Erythroblast (primary cell): ENCODE measurements around the gene PBX1.

Experiments
- GATA1 ChIP-seq: IDR thresholded peaks from 2 replicates; pipeline ENCODE4 v1.6.1; 2011; ENCODE audit warnings: low read depth, mild to moderate bottlenecking, control low read depth, low read length, moderate library complexity
- POLR2A ChIP-seq: IDR thresholded peaks from 2 replicates; pipeline ENCODE4 v1.6.1; 2011; ENCODE audit warnings: mild to moderate bottlenecking, low read length

DNA sequence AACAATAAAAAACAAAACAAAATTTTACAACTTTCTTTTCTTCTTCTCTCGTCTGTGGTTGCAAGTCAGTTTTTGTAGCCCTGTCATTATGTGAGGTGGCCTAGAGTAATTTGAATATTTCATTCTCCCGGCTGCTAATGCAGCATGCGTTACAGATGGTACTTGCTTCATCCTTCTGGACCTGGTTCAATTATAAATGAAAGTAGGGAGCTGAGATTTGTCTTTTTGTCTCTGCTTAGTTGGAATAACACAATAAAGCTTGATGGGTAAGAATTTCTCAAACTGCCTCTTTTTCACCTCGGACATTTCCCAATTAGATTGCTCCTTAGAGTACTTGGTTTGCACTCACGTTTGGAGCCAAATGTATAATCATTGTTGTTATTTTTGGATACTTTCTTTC, 201.6 kb downstream of the PBX1 start:
- no peak for TF ChIP-seq POLR2A
- TF ChIP-seq GATA1, result no peak
